Heart left ventricle (tissue), 13 donors: ENCODE results near the gene SH3RF3.

Source experiments
- POLR2A ChIP-seq, 2 donors: fragments of 450-650 bp; IDR thresholded peaks; one replicate each; pipeline ENCODE4 v1.6.1; 2017; ENCODE audit warnings: antibody characterized with exemption in 2 of 2, mild to moderate bottlenecking in 2 of 2, moderate library complexity in 2 of 2
- TF ChIP-seq, protein P1 (sequence below), 12 donors: fragments of 200-600 bp; sonication (generic) in 4 of 12; IDR thresholded peaks; one replicate each; pipeline versions ENCODE4 v1.5.0 to v1.8.0; 2018 to 2022; ENCODE audit warnings: antibody characterized with exemption in 12 of 12, mild to moderate bottlenecking in 5 of 12
- donor health status: ischemic (EF 13 %, LVEDD 7.1; RV severe dilation, severe dysfunction).
- donor health status: DM: no; HTN: yes; CAD: no.
- donor health status: DM: no; HTN: no; CAD: no.
- donor health status: ischemic (EF 25% LVEDD 6.9; RV normal size, moderate dysfunction).
- donor health status: ischemic (EF 25% LVEDD 5.7; RV mildly dilated, moderate dysfunction).
- donor health status: ischemic (EF 35%, LVEDD 5.7; RV mildly dilated, moderate dysfunction).
- donor health status: nonischemic (EF 11% LVEDD 7.7; RV severe dilation, severe dysfunction).
- donor health status: DM: yes; HTN: yes; CAD: no.
- donor health status: PGD.
- donor health status: ischemic (EF 29% LVEDD 5.4; RV normal size, mild dysfunction).
- donor health status: nonischemic (EF 23%, LVEDD 6.1; RV moderate dilation, normal function).

DNA sequence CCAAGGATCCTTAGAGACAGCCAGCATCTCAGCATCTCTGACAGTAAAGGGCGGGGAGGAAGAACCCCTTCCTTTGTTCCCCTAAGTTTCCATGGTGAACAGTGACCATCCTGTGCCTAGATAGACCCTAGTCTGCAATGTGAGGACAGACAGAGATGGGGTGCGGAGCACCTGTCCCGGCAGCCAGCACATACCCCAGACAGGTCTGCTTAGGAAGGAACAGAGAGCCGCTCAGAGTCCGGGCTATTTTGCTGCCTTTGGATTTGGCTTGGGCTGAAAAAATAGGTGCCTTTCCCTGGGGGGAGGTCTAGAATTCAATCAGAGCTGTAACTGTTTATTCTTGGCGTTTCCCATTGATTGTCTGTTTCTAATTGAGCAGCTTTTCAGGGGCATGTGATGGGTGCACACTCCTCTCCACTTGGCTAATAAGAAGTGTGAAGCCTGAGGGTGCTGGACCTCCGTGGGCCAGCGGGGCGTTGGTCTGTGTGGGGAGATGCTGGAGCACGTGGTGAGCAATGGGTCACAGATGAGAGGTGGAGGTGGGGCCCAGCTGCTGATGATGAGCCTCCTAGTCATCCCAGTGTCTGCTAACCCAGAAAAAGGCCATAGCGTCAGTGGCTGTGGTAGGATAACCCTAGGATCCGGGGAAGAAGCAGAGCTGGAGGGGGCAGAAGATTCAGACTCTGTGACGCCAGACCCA, 247.9 kb downstream of the SH3RF3 start:
- TF ChIP-seq, protein P1, sequence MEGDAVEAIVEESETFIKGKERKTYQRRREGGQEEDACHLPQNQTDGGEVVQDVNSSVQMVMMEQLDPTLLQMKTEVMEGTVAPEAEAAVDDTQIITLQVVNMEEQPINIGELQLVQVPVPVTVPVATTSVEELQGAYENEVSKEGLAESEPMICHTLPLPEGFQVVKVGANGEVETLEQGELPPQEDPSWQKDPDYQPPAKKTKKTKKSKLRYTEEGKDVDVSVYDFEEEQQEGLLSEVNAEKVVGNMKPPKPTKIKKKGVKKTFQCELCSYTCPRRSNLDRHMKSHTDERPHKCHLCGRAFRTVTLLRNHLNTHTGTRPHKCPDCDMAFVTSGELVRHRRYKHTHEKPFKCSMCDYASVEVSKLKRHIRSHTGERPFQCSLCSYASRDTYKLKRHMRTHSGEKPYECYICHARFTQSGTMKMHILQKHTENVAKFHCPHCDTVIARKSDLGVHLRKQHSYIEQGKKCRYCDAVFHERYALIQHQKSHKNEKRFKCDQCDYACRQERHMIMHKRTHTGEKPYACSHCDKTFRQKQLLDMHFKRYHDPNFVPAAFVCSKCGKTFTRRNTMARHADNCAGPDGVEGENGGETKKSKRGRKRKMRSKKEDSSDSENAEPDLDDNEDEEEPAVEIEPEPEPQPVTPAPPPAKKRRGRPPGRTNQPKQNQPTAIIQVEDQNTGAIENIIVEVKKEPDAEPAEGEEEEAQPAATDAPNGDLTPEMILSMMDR (IDR thresholded peaks at IDR 0.05) = no peak
- no peak for TF ChIP-seq POLR2A (IDR thresholded peaks at IDR 0.05)
